NT2/D1 (cell line): ENCODE results near the gene ARFGAP3.

Experiments used
- SUZ12 ChIP-seq: IDR thresholded peaks from 2 replicates; pipeline ENCODE4 v1.6.1; 2011; ENCODE audit not compliant: insufficient read length, insufficient read depth; ENCODE audit errors: extremely low read depth
- YY1 ChIP-seq: IDR thresholded peaks from 2 replicates; pipeline ENCODE4 v1.6.1; 2011; ENCODE audit not compliant: insufficient read length, insufficient read depth
- ZNF274 ChIP-seq: IDR thresholded peaks from 2 replicates; pipeline ENCODE4 v1.6.1; 2011; ENCODE audit warnings: mild to moderate bottlenecking, low read depth, low read length

- no peak for TF ChIP-seq ZNF274
- no peak for TF ChIP-seq SUZ12
- no peak for TF ChIP-seq YY1
These were observed 55.6 kb downstream of the ARFGAP3 start for GRCh38 chr22:42801252-42802080.
